ENCODE data around the gene TENM4. TPM values are rescaled to one million over a fixed set of nuclear protein-coding genes. Genes with fewer than 3 reads are reported as not detected.

TENM4 gene
- total RNA-seq, 4 donors from 2014 or later: 0.02 to 0.82 (median 0.23) TPM

GRCh38 chr11:79066456-79067351 is 374.1 kb downstream of the TENM4 start:
- H3K36me3 ChIP-seq: no peaks in the 10 kb centered on the region
- no peak overlapping the region for H3K4me3 ChIP-seq
- H3K9me3 ChIP-seq: no peaks in the 10 kb centered on the region
- in situ Hi-C loops (cut with MboI; ENCODE audit: low sequenced_read_pairs in 4 of 4): loop anchor here in 1 of 4 donors (25.0 kb wide), 1 partner anchor 404 kb away; no protein-coding TSS in a partner anchor
- no peaks in the 10 kb centered on the region for H3K27me3 ChIP-seq
- DNase-seq (no peak), ATAC-seq (no peak)
- intact Hi-C loops (cut with DNase I; ENCODE audit: low total_unique reads): no loop called here
- H3K27ac ChIP-seq: no peak overlapping the region
- H3K4me1 ChIP-seq: peaks cover 0 to 3% of the 10 kb centered on the region in 2 donors
- TF ChIP-seq, protein P1, sequence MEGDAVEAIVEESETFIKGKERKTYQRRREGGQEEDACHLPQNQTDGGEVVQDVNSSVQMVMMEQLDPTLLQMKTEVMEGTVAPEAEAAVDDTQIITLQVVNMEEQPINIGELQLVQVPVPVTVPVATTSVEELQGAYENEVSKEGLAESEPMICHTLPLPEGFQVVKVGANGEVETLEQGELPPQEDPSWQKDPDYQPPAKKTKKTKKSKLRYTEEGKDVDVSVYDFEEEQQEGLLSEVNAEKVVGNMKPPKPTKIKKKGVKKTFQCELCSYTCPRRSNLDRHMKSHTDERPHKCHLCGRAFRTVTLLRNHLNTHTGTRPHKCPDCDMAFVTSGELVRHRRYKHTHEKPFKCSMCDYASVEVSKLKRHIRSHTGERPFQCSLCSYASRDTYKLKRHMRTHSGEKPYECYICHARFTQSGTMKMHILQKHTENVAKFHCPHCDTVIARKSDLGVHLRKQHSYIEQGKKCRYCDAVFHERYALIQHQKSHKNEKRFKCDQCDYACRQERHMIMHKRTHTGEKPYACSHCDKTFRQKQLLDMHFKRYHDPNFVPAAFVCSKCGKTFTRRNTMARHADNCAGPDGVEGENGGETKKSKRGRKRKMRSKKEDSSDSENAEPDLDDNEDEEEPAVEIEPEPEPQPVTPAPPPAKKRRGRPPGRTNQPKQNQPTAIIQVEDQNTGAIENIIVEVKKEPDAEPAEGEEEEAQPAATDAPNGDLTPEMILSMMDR (IDR thresholded peaks at IDR 0.05 in 4 of 5, conservative IDR thresholded peaks at IDR 0.05 in 1 of 5): no peak
- TF ChIP-seq POLR2A (IDR thresholded peaks at IDR 0.05): no peak

- no peak for TF ChIP-seq POLR2A (IDR thresholded peaks at IDR 0.05)
- TF ChIP-seq, protein P1 (IDR thresholded peaks at IDR 0.05 in 4 of 5, conservative IDR thresholded peaks at IDR 0.05 in 1 of 5): peak in 4 of 5 experiments; percentile 22 to 38 (median 32)
- no peak overlapping the region for H3K4me3 ChIP-seq
- H3K36me3 ChIP-seq: no peaks in the 10 kb centered on the region
- no peaks in the 10 kb centered on the region for H3K27me3 ChIP-seq
- in situ Hi-C loops (cut with MboI; ENCODE audit: low sequenced_read_pairs in 4 of 4): loop anchor here in 1 of 4 donors (25.0 kb wide), 1 partner anchor 401 kb away; no protein-coding TSS in a partner anchor
- H3K9me3 ChIP-seq: no peaks in the 10 kb centered on the region
- H3K27ac ChIP-seq: no peak overlapping the region
- DNase-seq: peak in 1 of 2 donors; percentile 30
- intact Hi-C loops (cut with DNase I; ENCODE audit: low total_unique reads): no loop called here
- peak; percentile 69 to 73 for ATAC-seq
- H3K4me1 ChIP-seq: peaks cover 0 to 3% of the 10 kb centered on the region in 2 donors
Measured at GRCh38 chr11:79062814-79063762, 377.7 kb downstream of the TENM4 start.

GRCh38 chr11:79060081-79060953 is 380.5 kb downstream of the TENM4 start:
- H3K4me3 ChIP-seq: no peak overlapping the region
- DNase-seq: no peak
- no peaks in the 10 kb centered on the region for H3K36me3 ChIP-seq
- in situ Hi-C loops (cut with MboI; ENCODE audit: low sequenced_read_pairs in 4 of 4) (loop anchor here in 1 of 4 donors (25.0 kb wide), 1 partner anchor 398 kb away; no protein-coding TSS in a partner anchor), intact Hi-C loops (cut with DNase I; ENCODE audit: low total_unique reads) (no loop called here)
- no peaks in the 10 kb centered on the region for H3K27me3 ChIP-seq
- no peak for ATAC-seq
- no peak overlapping the region for H3K27ac ChIP-seq
- peaks cover 0 to 3% of the 10 kb centered on the region in 2 donors for H3K4me1 ChIP-seq
- H3K9me3 ChIP-seq: no peaks in the 10 kb centered on the region
- TF ChIP-seq, protein P1 (IDR thresholded peaks at IDR 0.05 in 4 of 5, conservative IDR thresholded peaks at IDR 0.05 in 1 of 5): no peak
- no peak for TF ChIP-seq POLR2A (IDR thresholded peaks at IDR 0.05)

GRCh38 chr11:79059141-79059540 is 381.7 kb downstream of the TENM4 start:
- H3K27ac ChIP-seq: no peak overlapping the region
- in situ Hi-C loops (cut with MboI; ENCODE audit: low sequenced_read_pairs in 4 of 4) (loop anchor here in 1 of 4 donors (25.0 kb wide), 1 partner anchor 397 kb away; no protein-coding TSS in a partner anchor), intact Hi-C loops (cut with DNase I; ENCODE audit: low total_unique reads) (no loop called here)
- no peak overlapping the region for H3K4me3 ChIP-seq
- no peaks in the 10 kb centered on the region for H3K27me3 ChIP-seq
- DNase-seq (no peak), ATAC-seq (no peak)
- TF ChIP-seq POLR2A (IDR thresholded peaks at IDR 0.05): no peak
- TF ChIP-seq, protein P1 (IDR thresholded peaks at IDR 0.05 in 4 of 5, conservative IDR thresholded peaks at IDR 0.05 in 1 of 5): no peak
- H3K36me3 ChIP-seq: no peaks in the 10 kb centered on the region
- H3K4me1 ChIP-seq: peaks cover 0 to 3% of the 10 kb centered on the region in 2 donors
- H3K9me3 ChIP-seq: no peaks in the 10 kb centered on the region

Measured in gastrocnemius medialis (tissue), 4 donors.